ENCODE results near the gene PAX5.

PAX5 gene

GRCh38 chr9:36933676-36934215 lies 100.3 kb downstream of the PAX5 start:
- TF ChIP-seq ZNF571 (tag by site-specific recombination; IDR thresholded peaks at IDR 0.05) (no peak), ZNF174 (tag by site-specific recombination; IDR thresholded peaks at IDR 0.05) (no peak), SP7 (tag by site-specific recombination; IDR thresholded peaks at IDR 0.05) (no peak), ZNF785 (tag by site-specific recombination; IDR thresholded peaks at IDR 0.05) (no peak), MEIS1 (CRISPR knock-in tag; IDR thresholded peaks at IDR 0.05; ENCODE audit: borderline replicate concordance) (no peak), ZNF423 (tag by site-specific recombination; IDR thresholded peaks at IDR 0.05) (no peak), ZNF530 (tag by site-specific recombination; IDR thresholded peaks at IDR 0.05; ENCODE audit: low read depth) (no peak), ZNF175 (tag by site-specific recombination; IDR thresholded peaks at IDR 0.05) (no peak)
- Histone ChIP-seq H3K36me3 (ENCODE audit: control insufficient read depth in 2 of 2, insufficient read depth in 1 of 2, low read length in 2 of 2) (no peaks in the 10 kb centered on the region), H3K4me3 (ENCODE audit: low read depth, low read length) (no peak overlapping the region), H3K27ac (ENCODE audit: extremely low read depth, low read depth, low read length) (no peak overlapping the region), H3K4me1 (ENCODE audit: control insufficient read depth, insufficient read depth, low read length) (peaks cover 10% of the 10 kb centered on the region), H3K9me3 (ENCODE audit: control insufficient read depth, insufficient read depth, low read depth, low read length) (no peaks in the 10 kb centered on the region)
- ChIA-PET CTCF (interaction anchor here (1.0 kb wide), 1 partner anchor 61 kb away, joined by 3 read pairs; no protein-coding TSS in a partner anchor), POLR2A (interaction anchor here (0.6 kb wide), 1 partner anchor 851 kb away, joined by 3 read pairs; the partner anchor contains the start of gene EXOSC3)

- TF ChIP-seq ZNF792 (tag by site-specific recombination; IDR thresholded peaks at IDR 0.05) (no peak), ZNF146 (tag by site-specific recombination; IDR thresholded peaks at IDR 0.05) (peak; percentile 74), ZFP3 (tag by site-specific recombination; IDR thresholded peaks at IDR 0.05; ENCODE audit: low read depth) (no peak), ZNF580 (tag by site-specific recombination; IDR thresholded peaks at IDR 0.05) (no peak)
- CTCF ChIA-PET = interaction anchor here (0.9 kb wide), 1 partner anchor 60 kb away, joined by 3 read pairs; no protein-coding TSS in a partner anchor
- no peaks in the 10 kb centered on the region for H3K9me3 ChIP-seq (ENCODE audit: control insufficient read depth, insufficient read depth, low read depth, low read length)
- no peak overlapping the region for H3K27ac ChIP-seq (ENCODE audit: extremely low read depth, low read depth, low read length)
- H3K36me3 ChIP-seq (ENCODE audit: control insufficient read depth in 2 of 2, insufficient read depth in 1 of 2, low read length in 2 of 2) = no peaks in the 10 kb centered on the region
- POLR2A ChIA-PET = no interaction called here
- H3K4me1 ChIP-seq (ENCODE audit: control insufficient read depth, insufficient read depth, low read length) = peaks cover 11% of the 10 kb centered on the region
- H3K4me3 ChIP-seq (ENCODE audit: low read depth, low read length) = no peak overlapping the region
Observed at GRCh38 chr9:36932198-36932597, 101.9 kb downstream of the PAX5 start.

GRCh38 chr9:36930941-36931340 lies 103.1 kb downstream of the PAX5 start:
- no peaks in the 10 kb centered on the region for H3K9me3 ChIP-seq (ENCODE audit: control insufficient read depth, insufficient read depth, low read depth, low read length)
- no peak overlapping the region for H3K27ac ChIP-seq (ENCODE audit: extremely low read depth, low read depth, low read length)
- peaks cover 11% of the 10 kb centered on the region for H3K4me1 ChIP-seq (ENCODE audit: control insufficient read depth, insufficient read depth, low read length)
- no peaks in the 10 kb centered on the region for H3K36me3 ChIP-seq (ENCODE audit: control insufficient read depth in 2 of 2, insufficient read depth in 1 of 2, low read length in 2 of 2)
- ChIA-PET CTCF (interaction anchor here (0.9 to 1.2 kb wide), 2 partner anchors 13 to 58 kb away, joined by 3 read pairs; no protein-coding TSS in a partner anchor), POLR2A (no interaction called here)
- TF ChIP-seq ZNF792 (tag by site-specific recombination; IDR thresholded peaks at IDR 0.05) (no peak), ZNF747 (tag by site-specific recombination; IDR thresholded peaks at IDR 0.05) (no peak), ZNF214 (tag by site-specific recombination; IDR thresholded peaks at IDR 0.05; ENCODE audit: borderline replicate concordance) (no peak), ZNF174 (tag by site-specific recombination; IDR thresholded peaks at IDR 0.05) (no peak), ZNF629 (tag by site-specific recombination; IDR thresholded peaks at IDR 0.05) (no peak), ZNF280C (tag by site-specific recombination; IDR thresholded peaks at IDR 0.05) (no peak)
- no peak overlapping the region for H3K4me3 ChIP-seq (ENCODE audit: low read depth, low read length)

GRCh38 chr9:36929350-36929675 lies 104.8 kb downstream of the PAX5 start:
- Histone ChIP-seq H3K9me3 (ENCODE audit: control insufficient read depth, insufficient read depth, low read depth, low read length) (no peaks in the 10 kb centered on the region), H3K27ac (ENCODE audit: extremely low read depth, low read depth, low read length) (peak overlapping the region; percentile 57), H3K4me3 (ENCODE audit: low read depth, low read length) (no peak overlapping the region), H3K36me3 (ENCODE audit: control insufficient read depth in 2 of 2, insufficient read depth in 1 of 2, low read length in 2 of 2) (no peaks in the 10 kb centered on the region), H3K4me1 (ENCODE audit: control insufficient read depth, insufficient read depth, low read length) (peaks cover 14% of the 10 kb centered on the region)
- POLR2A ChIA-PET = no interaction called here
- CTCF ChIA-PET = interaction anchor here (1.5 kb wide), 1 partner anchor 56 kb away, joined by 11 read pairs; no protein-coding TSS in a partner anchor
- TF ChIP-seq ZBTB11 (tag by site-specific recombination; conservative IDR thresholded peaks at IDR 0.05; ENCODE audit: low read depth) (no peak), ZNF362 (tag by site-specific recombination; IDR thresholded peaks at IDR 0.05) (no peak), ZXDB (tag by site-specific recombination; IDR thresholded peaks at IDR 0.05) (no peak), ZNF18 (tag by site-specific recombination; IDR thresholded peaks at IDR 0.05) (no peak)

All from HEK293 (cell line).